ENCODE data around the gene ZNF446. TPM values are rescaled to one million over a fixed set of nuclear protein-coding genes. Genes with fewer than 3 reads are reported as not detected.

The ZNF446 gene
- total RNA-seq, 2 experiments from 2014 or later = 8.0 to 11.1 TPM

- TF ChIP-seq EZH2phosphoT487 (IDR thresholded peaks at IDR 0.05; ENCODE audit: borderline replicate concordance, low read depth, low read length) (no peak), CTCF (conservative IDR thresholded peaks at IDR 0.05; ENCODE audit: low read length) (peak; percentile 43; the same call in 1 of the 2 replicates)
- no TSS peak for BruUV-seq (replicated peaks)
- no peaks in the 10 kb centered on the region for H3K9me2 ChIP-seq (ENCODE audit: insufficient read depth, low read length)
- H3K4me3 ChIP-seq (ENCODE audit: low read depth, low read length, poor library complexity, severe bottlenecking) = peak within 1 kb of the TSS; percentile 81
- DNase-seq (ENCODE audit: low spot score) = peak; percentile 99
- intact Hi-C loops (cut with micrococcal nuclease; ENCODE audit: unreplicated experiment) = loop anchor here (2.0 to 5.0 kb wide), 3 partner anchors 58 to 248 kb away; partner anchors contain the start of genes ZNF584 and ZSCAN22
- H3K36me3 ChIP-seq (ENCODE audit: insufficient read depth, low read length) = peaks cover 8% of the 10 kb centered on the region; the same call in 1 of the 2 replicates
- H3K9me3 ChIP-seq (ENCODE audit: low read length) = no peaks in the 10 kb centered on the region
- H3K27ac ChIP-seq (ENCODE audit: low read depth, low read length, poor library complexity, severe bottlenecking) = no peak within 1 kb of the TSS
- peak within 1 kb of the TSS; percentile 62 for H2AFZ ChIP-seq (ENCODE audit: low read length)
- peaks cover 12% of the 10 kb centered on the region for H3K4me1 ChIP-seq (ENCODE audit: insufficient read depth, low read length, poor library complexity, severe bottlenecking)
- CTCF ChIA-PET (ENCODE audit: unreplicated experiment) = no interaction called here
- peak within 1 kb of the TSS; percentile 67 for H3K4me2 ChIP-seq (ENCODE audit: low read length)
- no peaks in the 10 kb centered on the region for H4K20me1 ChIP-seq (ENCODE audit: insufficient read depth, low read length)
- POLR2A ChIA-PET = no interaction called here
- H3K79me2 ChIP-seq (ENCODE audit: insufficient read depth, low read depth, low read length) = no peaks in the 10 kb centered on the region
Observed at GRCh38 chr19:58466760-58467589, 9.2 kb upstream of the ZNF446 start, which contains the start of gene ZNF324. Gene ZNF324, plus strand, starts transcription at chr19:58467080. Its CDS starts 2,106 bp downstream, at chr19:58469186.

DNA sequence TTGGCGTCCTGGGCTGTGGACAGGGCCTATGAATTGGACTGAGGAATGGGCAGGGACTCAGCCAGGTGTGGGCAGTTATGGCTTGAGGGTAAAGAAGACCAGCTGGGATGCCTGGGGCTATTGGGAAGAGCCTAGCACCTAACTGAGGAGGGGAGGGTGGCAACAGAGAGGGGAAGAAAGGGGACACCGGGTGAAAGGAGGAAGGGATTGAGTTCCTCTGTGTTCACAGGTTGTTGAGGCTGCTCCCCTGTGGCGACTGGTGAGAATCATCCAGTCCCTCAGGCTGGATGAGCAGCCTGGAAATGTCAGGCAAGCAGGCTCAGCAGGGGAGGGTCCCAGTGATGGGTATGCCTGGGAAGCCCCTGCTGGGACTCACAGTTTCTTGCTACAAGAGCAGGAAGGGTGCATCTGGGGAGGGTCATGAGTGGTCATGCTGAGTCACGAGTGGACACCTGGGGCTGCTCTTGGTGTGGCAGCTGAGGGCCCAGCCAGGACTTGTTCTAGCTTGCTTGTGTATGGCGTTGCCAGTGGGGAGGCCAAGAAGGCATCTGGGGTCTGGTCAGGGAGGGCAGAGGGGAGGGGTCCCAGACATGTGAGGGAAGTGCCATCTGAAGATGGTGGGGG is 7.8 kb upstream of the ZNF446 start:
- CTCF ChIA-PET (ENCODE audit: unreplicated experiment) = no interaction called here
- H3K4me1 ChIP-seq (ENCODE audit: insufficient read depth, low read length, poor library complexity, severe bottlenecking) = peaks cover 12% of the 10 kb centered on the region
- no peaks in the 10 kb centered on the region for H3K79me2 ChIP-seq (ENCODE audit: insufficient read depth, low read depth, low read length)
- H3K9me2 ChIP-seq (ENCODE audit: insufficient read depth, low read length) = no peaks in the 10 kb centered on the region
- no peak for DNase-seq (ENCODE audit: low spot score)
- H3K9me3 ChIP-seq (ENCODE audit: low read length) = no peaks in the 10 kb centered on the region
- H4K20me1 ChIP-seq (ENCODE audit: insufficient read depth, low read length) = no peaks in the 10 kb centered on the region
- peak overlapping the region; percentile 81 for H3K4me3 ChIP-seq (ENCODE audit: low read depth, low read length, poor library complexity, severe bottlenecking)
- peak overlapping the region; percentile 49 for H3K4me2 ChIP-seq (ENCODE audit: low read length)
- BruUV-seq (replicated peaks) = no TSS peak
- H2AFZ ChIP-seq (ENCODE audit: low read length) = no peak overlapping the region
- peaks cover 22% of the 10 kb centered on the region for H3K36me3 ChIP-seq (ENCODE audit: insufficient read depth, low read length)
- TF ChIP-seq CTCF (conservative IDR thresholded peaks at IDR 0.05; ENCODE audit: low read length) (no peak), EZH2phosphoT487 (IDR thresholded peaks at IDR 0.05; ENCODE audit: borderline replicate concordance, low read depth, low read length) (no peak)
- POLR2A ChIA-PET = no interaction called here
- intact Hi-C loops (cut with micrococcal nuclease; ENCODE audit: unreplicated experiment) = loop anchor here (5.0 kb wide), 1 partner anchor 141 kb away; the partner anchor contains the start of gene ZSCAN22
- no peak overlapping the region for H3K27ac ChIP-seq (ENCODE audit: low read depth, low read length, poor library complexity, severe bottlenecking)

Data from OCI-LY7 (cell line).